CD14-positive monocyte (primary cell): Measurements from ENCODE around the gene NCBP1. TPM values are rescaled to one million over a fixed set of nuclear protein-coding genes. Genes with fewer than 3 reads are reported as not detected.

ENCODE experiments used
- DNase-seq, 3 donors: peaks; one replicate each; pipeline ENCODE4 v3.0.0-alpha.2; 2011 to 2022
- H2AFZ ChIP-seq: 2 replicates; pipeline ENCODE4 v1.6.0; 2012; ENCODE audit warnings: mild to moderate bottlenecking, low read depth, low read length, inconsistent platforms; ENCODE audit not compliant: insufficient read depth, poor library complexity, severe bottlenecking
- H3K27ac ChIP-seq, 2 donors: 1 replicate in 1 of 2; 2 replicates in 1 of 2; pipeline ENCODE4 v1.5.1; 2012 to 2013; ENCODE audit warnings: low read length in 2 of 2, control low read depth in 1 of 2, inconsistent platforms in 1 of 2, low read depth in 1 of 2, mild to moderate bottlenecking in 1 of 2
- H3K27me3 ChIP-seq, 2 donors: one replicate each; pipeline versions ENCODE4 v1.6.0 to v1.6.1; 2011 to 2013; ENCODE audit warnings: low read length in 2 of 2; ENCODE audit not compliant: control insufficient read depth in 2 of 2, insufficient read depth in 2 of 2
- H3K36me3 ChIP-seq, 2 donors: replicated peaks in 1 of 2; 1 replicate in 1 of 2; 2 replicates in 1 of 2; pipeline versions ENCODE4 v1.5.1 to v1.6.1; 2012 to 2013; ENCODE audit warnings: low read length in 2 of 2, control low read depth in 1 of 2, inconsistent platforms in 1 of 2, mild to moderate bottlenecking in 1 of 2; ENCODE audit not compliant: insufficient read depth in 2 of 2, control insufficient read depth in 1 of 2
- H3K4me1 ChIP-seq, 2 donors: 1 replicate in 1 of 2; 2 replicates in 1 of 2; pipeline versions ENCODE4 v1.5.1 to v1.6.1; 2012 to 2013; ENCODE audit warnings: low read length in 2 of 2, control low read depth in 1 of 2, inconsistent platforms in 1 of 2, mild to moderate bottlenecking in 1 of 2, moderate library complexity in 1 of 2; ENCODE audit not compliant: insufficient read depth in 2 of 2, control insufficient read depth in 1 of 2
- H3K4me2 ChIP-seq: replicated peaks from 2 replicates; pipeline ENCODE3; 2012; ENCODE audit warnings: low read length, moderate library complexity, mild to moderate bottlenecking; ENCODE audit not compliant: poor library complexity, severe bottlenecking; ENCODE audit errors: extremely low read depth
- H3K4me3 ChIP-seq, 3 experiments: fragments of 200-600 bp in 1 of 3; sonication (generic) in 1 of 3; replicated peaks in 1 of 3; 1 replicate in 2 of 3; 2 replicates in 1 of 3; pipeline ENCODE4 v1.5.1; 2011 to 2013; ENCODE audit warnings: low read length in 3 of 3, mild to moderate bottlenecking in 3 of 3, control low read depth in 2 of 3, low read depth in 2 of 3, inconsistent platforms in 1 of 3, moderate library complexity in 1 of 3
- H3K79me2 ChIP-seq: 2 replicates; pipeline ENCODE4 v1.6.0; 2012; ENCODE audit warnings: mild to moderate bottlenecking, control low read depth, inconsistent platforms, low read length, moderate library complexity; ENCODE audit not compliant: insufficient read depth
- H3K9ac ChIP-seq: 2 replicates; pipeline ENCODE4 v1.6.0; 2017; ENCODE audit warnings: low read length, mild to moderate bottlenecking; ENCODE audit not compliant: insufficient read depth, poor library complexity, severe bottlenecking
- H3K9me3 ChIP-seq, 2 donors: replicated peaks in 1 of 2; 1 replicate in 1 of 2; 2 replicates in 1 of 2; pipeline versions ENCODE4 v1.5.1 to v1.6.1; 2012 to 2013; ENCODE audit warnings: low read length in 2 of 2, control low read depth in 1 of 2; ENCODE audit not compliant: control insufficient read depth in 1 of 2, insufficient read depth in 1 of 2
- H4K20me1 ChIP-seq: 2 replicates; pipeline ENCODE4 v1.6.0; 2012; ENCODE audit warnings: mild to moderate bottlenecking, low read length, control low read depth, moderate library complexity; ENCODE audit not compliant: insufficient read depth
- H3K27ac Mint-ChIP-seq, 7 donors: one replicate each; pipeline ENCODE4 v1.8.0; 2020; ENCODE audit warnings: mild to moderate bottlenecking in 7 of 7, mixed read lengths in 7 of 7, moderate library complexity in 6 of 7, inconsistent platforms in 2 of 7
- H3K27me3 Mint-ChIP-seq, 3 donors: one replicate each; pipeline ENCODE4 v1.8.0; 2021 to 2022; ENCODE audit warnings: low read depth in 3 of 3, mild to moderate bottlenecking in 3 of 3, mixed read lengths in 3 of 3, moderate library complexity in 3 of 3, inconsistent platforms in 1 of 3
- H3K36me3 Mint-ChIP-seq, 2 donors: one replicate each; pipeline ENCODE4 v1.8.0; 2020; ENCODE audit warnings: mixed read lengths in 2 of 2, inconsistent platforms in 1 of 2, mild to moderate bottlenecking in 1 of 2
- H3K4me1 Mint-ChIP-seq: one replicate; pipeline ENCODE4 v1.8.0; 2020; ENCODE audit warnings: mild to moderate bottlenecking, mixed read lengths
- H3K4me3 Mint-ChIP-seq, 2 donors: one replicate each; pipeline ENCODE4 v1.8.0; 2020; ENCODE audit warnings: mild to moderate bottlenecking in 2 of 2, mixed read lengths in 2 of 2, moderate library complexity in 1 of 2
- H3K9me3 Mint-ChIP-seq, 7 donors: one replicate each; pipeline ENCODE4 v1.8.0; 2020 to 2022; ENCODE audit warnings: mixed read lengths in 7 of 7, mild to moderate bottlenecking in 6 of 7, moderate library complexity in 6 of 7, inconsistent platforms in 2 of 7
- CTCF ChIP-seq: fragments of 200-600 bp; IDR thresholded peaks from one replicate; pipeline ENCODE4 v1.8.0; 2022; ENCODE audit warnings: antibody characterized with exemption, mild to moderate bottlenecking
- WGBS: methylation state at CpG from one replicate; pipeline ENCODE4 v1.1.5; 2013; ENCODE audit warnings: missing lambda C conversion rate; ENCODE audit not compliant: insufficient coverage; 5-methylcytosine and 5-hydroxymethylcytosine counted together
- intact Hi-C, 2 donors: fragments of 100-400 bp; cut with micrococcal nuclease; formaldehyde crosslinking; loops; one replicate each; pipeline versions ENCODE4 v1.15.0 to v1.15.1; 2023
- polyA plus RNA-seq, 3 donors: library from polyadenylated mRNA; depleted of rRNA in 1 of 3; unstranded in 2 of 3; stranded (reverse) in 1 of 3; fragments of 300-500 nt in 2 of 3; fragments of >200 nt in 1 of 3; fragmentation: Illumina TruSeq in 2 of 3; gene quantifications; 1 replicate in 2 of 3; 2 replicates in 1 of 3; pipeline ENCODE4 v1.2.3, GENCODE V29; 2012 to 2021

NCBP1 gene
- polyA plus RNA-seq, 3 donors, result 8.9 to 15.8 (median 11.1) TPM

- Histone ChIP-seq H3K4me1 (peaks cover 0 to 4% of the 10 kb centered on the region in 2 donors), H3K9ac (no peak overlapping the region), H4K20me1 (no peaks in the 10 kb centered on the region), H3K27ac (no peak overlapping the region), H2AFZ (no peak overlapping the region), H3K9me3 (no peaks in the 10 kb centered on the region), H3K4me3 (no peak overlapping the region), H3K4me2 (no peak overlapping the region), H3K79me2 (no peaks in the 10 kb centered on the region), H3K27me3 (peaks cover 23 to 44% of the 10 kb centered on the region in 2 donors), H3K36me3 (no peaks in the 10 kb centered on the region)
- no peak for TF ChIP-seq CTCF
- no peak for DNase-seq
- H3K27me3 Mint-ChIP-seq, result peaks cover 13 to 60% (median 25%) of the 10 kb centered on the region in 3 donors
- H3K9me3 Mint-ChIP-seq, result no peaks in the 10 kb centered on the region
- no peaks in the 10 kb centered on the region for H3K36me3 Mint-ChIP-seq
- no peak overlapping the region for H3K4me3 Mint-ChIP-seq
- H3K4me1 Mint-ChIP-seq, result peaks cover 5% of the 10 kb centered on the region
- WGBS, result 91% methylated on average over 2 of the region's 2 CpGs
- no peak overlapping the region for H3K27ac Mint-ChIP-seq
- intact Hi-C loops, result loop anchor here in 1 of 2 donors (10.0 kb wide), 1 partner anchor 229 kb away; the partner anchor contains the start of gene HEMGN
These were observed 72.6 kb downstream of the NCBP1 start for GRCh38 chr9:97706246-97706645.

DNA sequence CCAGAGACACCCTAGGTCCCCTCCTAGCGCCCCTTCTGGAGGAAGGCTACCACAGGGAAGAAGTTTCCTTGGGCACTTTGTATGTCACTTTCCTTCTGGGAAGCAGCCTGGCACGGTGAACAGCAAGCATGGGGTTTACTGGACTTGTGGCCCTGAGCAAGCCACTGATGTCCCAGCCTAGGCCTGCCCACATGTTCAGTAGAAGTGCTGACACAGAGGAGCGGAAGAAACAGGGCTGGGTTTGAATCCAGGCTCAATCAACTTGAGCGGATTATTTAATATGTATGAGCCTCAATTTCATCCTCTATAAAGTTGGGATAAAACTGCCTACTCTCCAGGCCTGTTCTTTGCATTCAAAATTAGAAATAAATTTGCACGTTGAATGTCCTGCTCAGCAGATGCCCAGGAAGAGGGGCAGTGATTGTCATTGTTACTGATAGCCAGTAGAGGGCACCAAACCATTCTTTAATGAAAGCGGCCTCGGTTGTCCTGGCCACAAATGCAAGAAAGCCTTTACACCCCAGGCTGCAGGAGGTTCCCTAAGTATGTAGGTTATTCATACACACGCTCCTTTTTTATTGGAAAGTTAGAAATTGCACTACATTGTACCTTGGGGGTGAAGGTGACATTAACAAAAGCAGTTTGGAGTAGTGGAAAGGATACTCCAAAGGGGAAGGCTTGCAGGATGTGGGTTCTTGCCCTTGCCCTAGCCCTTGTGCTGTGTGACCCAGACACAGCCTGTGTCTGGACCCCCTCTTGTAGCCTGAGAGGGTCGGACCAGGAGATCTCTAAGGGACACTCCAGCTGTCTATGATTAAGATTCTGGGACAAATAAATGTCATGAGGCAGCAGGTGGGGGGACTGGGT, 77.0 kb downstream of the NCBP1 start:
- H3K4me3 Mint-ChIP-seq, result peak overlapping the region in 1 of 2 donors; percentile 68
- peaks cover 0 to 1% (median 0%) of the 10 kb centered on the region in 7 donors for H3K9me3 Mint-ChIP-seq
- intact Hi-C loops, result loop anchor here (10.0 kb wide), 2 partner anchors 194 to 324 kb away; no protein-coding TSS in a partner anchor
- Histone ChIP-seq H3K79me2 (no peaks in the 10 kb centered on the region), H3K9me3 (no peaks in the 10 kb centered on the region), H3K4me1 (peaks cover 0 to 4% of the 10 kb centered on the region in 2 donors), H4K20me1 (no peaks in the 10 kb centered on the region), H3K27me3 (peaks cover 26 to 46% of the 10 kb centered on the region in 2 donors), H3K4me2 (no peak overlapping the region), H3K4me3 (no peak overlapping the region), H3K27ac (no peak overlapping the region), H3K36me3 (no peaks in the 10 kb centered on the region), H3K9ac (no peak overlapping the region), H2AFZ (peak overlapping the region; percentile 30)
- H3K4me1 Mint-ChIP-seq, result peaks cover 7% of the 10 kb centered on the region
- H3K27me3 Mint-ChIP-seq, result peaks cover 21 to 57% (median 30%) of the 10 kb centered on the region in 3 donors
- peak; percentile 86 for TF ChIP-seq CTCF
- DNase-seq, result peak; percentile 48 to 65 (median 62)
- H3K36me3 Mint-ChIP-seq, result no peaks in the 10 kb centered on the region
- H3K27ac Mint-ChIP-seq, result no peak overlapping the region
- 58% methylated on average over 4 of the region's 9 CpGs for whole genome bisulfite sequencing
